ENCODE data around the gene COX8C. TPM values are rescaled to one million over a fixed set of nuclear protein-coding genes. Genes with fewer than 3 reads are reported as not detected.

The COX8C gene
- total and polyA plus RNA-seq, 10 donors = not detected

DNA sequence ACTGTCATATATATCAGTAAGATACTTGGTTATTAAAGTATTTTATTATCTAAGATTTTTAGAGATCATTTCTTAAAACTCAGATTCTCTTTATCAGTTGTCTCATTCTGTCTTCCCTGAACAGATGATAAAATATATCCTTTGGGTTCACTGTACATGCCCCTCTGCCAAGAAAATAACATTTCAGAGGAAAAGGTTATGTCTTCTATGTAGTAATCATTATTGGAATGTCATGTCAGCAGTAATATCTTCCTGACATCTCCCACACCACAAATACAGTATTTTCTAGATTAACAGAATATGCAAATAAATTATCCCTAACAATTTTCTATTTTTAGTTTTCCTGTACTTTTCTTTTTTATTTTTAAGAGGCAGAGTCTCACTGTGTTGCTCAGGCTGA lies 40.2 kb upstream of the COX8C start:
- Histone ChIP-seq H3K36me3 (no peaks in the 10 kb centered on the region), H3K4me3 (no peak overlapping the region), H3K27me3 (replicated peaks in 1 of 7) (no peaks in the 10 kb centered on the region), H3K9me3 (no peaks in the 10 kb centered on the region), H3K27ac (no peak overlapping the region), H3K4me1 (peaks cover 0 to 81% (median 34%) of the 10 kb centered on the region in 6 donors)
- intact Hi-C loops (cut with DNase I; ENCODE audit: low total_unique reads) = no loop called here
- no peak for DNase-seq
- TF ChIP-seq, protein P1, sequence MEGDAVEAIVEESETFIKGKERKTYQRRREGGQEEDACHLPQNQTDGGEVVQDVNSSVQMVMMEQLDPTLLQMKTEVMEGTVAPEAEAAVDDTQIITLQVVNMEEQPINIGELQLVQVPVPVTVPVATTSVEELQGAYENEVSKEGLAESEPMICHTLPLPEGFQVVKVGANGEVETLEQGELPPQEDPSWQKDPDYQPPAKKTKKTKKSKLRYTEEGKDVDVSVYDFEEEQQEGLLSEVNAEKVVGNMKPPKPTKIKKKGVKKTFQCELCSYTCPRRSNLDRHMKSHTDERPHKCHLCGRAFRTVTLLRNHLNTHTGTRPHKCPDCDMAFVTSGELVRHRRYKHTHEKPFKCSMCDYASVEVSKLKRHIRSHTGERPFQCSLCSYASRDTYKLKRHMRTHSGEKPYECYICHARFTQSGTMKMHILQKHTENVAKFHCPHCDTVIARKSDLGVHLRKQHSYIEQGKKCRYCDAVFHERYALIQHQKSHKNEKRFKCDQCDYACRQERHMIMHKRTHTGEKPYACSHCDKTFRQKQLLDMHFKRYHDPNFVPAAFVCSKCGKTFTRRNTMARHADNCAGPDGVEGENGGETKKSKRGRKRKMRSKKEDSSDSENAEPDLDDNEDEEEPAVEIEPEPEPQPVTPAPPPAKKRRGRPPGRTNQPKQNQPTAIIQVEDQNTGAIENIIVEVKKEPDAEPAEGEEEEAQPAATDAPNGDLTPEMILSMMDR (IDR thresholded peaks at IDR 0.05 in 8 of 11, conservative IDR thresholded peaks at IDR 0.05 in 3 of 11) = no peak
- TF ChIP-seq POLR2A (IDR thresholded peaks at IDR 0.05) (no peak), POLR2AphosphoS5 (IDR thresholded peaks at IDR 0.05) (no peak)

DNA sequence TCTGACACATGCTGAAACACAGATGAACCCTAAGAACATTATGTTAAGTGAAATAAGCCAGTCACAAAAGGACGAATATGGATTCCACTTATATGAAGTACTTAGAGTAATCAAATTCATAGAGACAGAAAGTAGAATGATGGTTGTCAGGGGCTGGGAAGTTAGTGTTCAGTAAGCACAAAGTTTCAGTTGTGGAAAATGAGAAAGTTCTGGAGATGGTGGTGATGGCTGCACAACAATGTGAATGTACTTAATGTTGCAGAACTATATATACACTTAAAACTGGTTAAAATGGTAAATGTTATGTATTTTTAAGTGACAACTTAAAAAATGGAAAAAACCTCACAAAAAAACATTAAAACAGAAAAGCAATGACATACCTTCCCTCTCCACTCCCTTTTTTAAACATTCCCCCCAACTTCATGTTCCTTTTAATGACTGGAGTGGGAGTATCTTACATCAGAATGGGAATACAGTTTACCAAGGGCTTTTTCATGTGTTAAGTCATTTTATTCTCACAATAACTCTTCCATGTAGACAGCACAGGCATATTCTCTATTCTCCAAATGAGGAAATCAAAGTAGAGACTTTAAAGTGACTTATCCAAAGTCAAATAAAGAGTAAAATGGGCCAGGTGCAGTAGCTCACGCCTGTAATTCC lies 38.2 kb upstream of the COX8C start:
- intact Hi-C loops (cut with DNase I; ENCODE audit: low total_unique reads) = no loop called here
- TF ChIP-seq, protein P1 (IDR thresholded peaks at IDR 0.05 in 8 of 11, conservative IDR thresholded peaks at IDR 0.05 in 3 of 11) = no peak
- TF ChIP-seq POLR2A (IDR thresholded peaks at IDR 0.05) = no peak
- TF ChIP-seq POLR2AphosphoS5 (IDR thresholded peaks at IDR 0.05) = no peak
- no peaks in the 10 kb centered on the region for H3K36me3 ChIP-seq
- no peaks in the 10 kb centered on the region for H3K9me3 ChIP-seq
- H3K27me3 ChIP-seq (replicated peaks in 1 of 7) = no peaks in the 10 kb centered on the region
- H3K4me1 ChIP-seq = peaks cover 0 to 75% (median 32%) of the 10 kb centered on the region in 6 donors
- H3K4me3 ChIP-seq = no peak overlapping the region
- H3K27ac ChIP-seq = no peak overlapping the region
- DNase-seq = no peak
- WGBS, 5 donors = 80 to 91% (median 84%) methylated on average over 2 of the region's 2 CpGs

GRCh38 chr14:93309427-93309966 lies 37.5 kb upstream of the COX8C start:
- Histone ChIP-seq H3K9me3 (no peaks in the 10 kb centered on the region), H3K27ac (no peak overlapping the region), H3K36me3 (no peaks in the 10 kb centered on the region), H3K4me1 (peaks cover 0 to 68% (median 28%) of the 10 kb centered on the region in 6 donors), H3K27me3 (replicated peaks in 1 of 7) (no peaks in the 10 kb centered on the region), H3K4me3 (no peak overlapping the region)
- TF ChIP-seq POLR2AphosphoS5 (IDR thresholded peaks at IDR 0.05) (no peak), POLR2A (IDR thresholded peaks at IDR 0.05) (no peak)
- TF ChIP-seq, protein P1 (IDR thresholded peaks at IDR 0.05 in 8 of 11, conservative IDR thresholded peaks at IDR 0.05 in 3 of 11) = no peak
- no peak for DNase-seq
- intact Hi-C loops (cut with DNase I; ENCODE audit: low total_unique reads) = no loop called here
- 74 to 88% (median 86%) methylated on average over 2 of the region's 2 CpGs for WGBS, 5 donors

GRCh38 chr14:93311082-93311481 lies 35.9 kb upstream of the COX8C start:
- Histone ChIP-seq H3K4me1 (peaks cover 0 to 52% (median 21%) of the 10 kb centered on the region in 6 donors), H3K27me3 (replicated peaks in 1 of 7) (no peaks in the 10 kb centered on the region), H3K27ac (no peak overlapping the region), H3K36me3 (no peaks in the 10 kb centered on the region), H3K4me3 (no peak overlapping the region), H3K9me3 (no peaks in the 10 kb centered on the region)
- TF ChIP-seq, protein P1 (IDR thresholded peaks at IDR 0.05 in 8 of 11, conservative IDR thresholded peaks at IDR 0.05 in 3 of 11) = no peak
- TF ChIP-seq POLR2A (IDR thresholded peaks at IDR 0.05) (no peak), POLR2AphosphoS5 (IDR thresholded peaks at IDR 0.05) (no peak)
- intact Hi-C loops (cut with DNase I; ENCODE audit: low total_unique reads) = no loop called here
- no peak for DNase-seq
- 74 to 90% (median 86%) methylated on average over 1 of the region's 1 CpG for WGBS, 5 donors
